ENCODE results near the gene ERI3.
"Not testable (repeated sequence)": the region's sequence is repeated elsewhere in the genome, so short reads cannot be mapped to it uniquely, and the experiment has no call there.

The ERI3 gene

GRCh38 chr1:44229435-44230167 is 125.5 kb downstream of the ERI3 start:
- no peak for DNase-seq

DNA sequence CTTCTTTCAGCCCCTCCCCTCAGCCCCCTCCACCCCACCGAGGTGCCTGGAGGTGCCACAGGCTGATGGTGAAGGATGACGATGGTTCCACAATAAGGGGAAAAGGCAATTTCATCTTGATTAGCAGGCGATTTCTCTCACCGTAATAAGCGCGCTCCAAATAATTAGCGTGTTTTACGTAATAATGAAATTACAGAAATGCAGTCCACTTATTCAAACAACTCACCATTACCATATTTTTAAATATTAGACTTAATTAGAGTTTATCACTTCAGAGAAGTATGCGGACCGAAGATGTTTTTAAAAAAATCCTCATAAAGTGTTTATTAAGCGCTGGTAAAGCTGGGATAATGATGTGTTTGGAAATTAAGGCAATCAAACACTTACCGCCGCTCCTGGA is 126.8 kb downstream of the ERI3 start:
- no peak for DNase-seq

DNA sequence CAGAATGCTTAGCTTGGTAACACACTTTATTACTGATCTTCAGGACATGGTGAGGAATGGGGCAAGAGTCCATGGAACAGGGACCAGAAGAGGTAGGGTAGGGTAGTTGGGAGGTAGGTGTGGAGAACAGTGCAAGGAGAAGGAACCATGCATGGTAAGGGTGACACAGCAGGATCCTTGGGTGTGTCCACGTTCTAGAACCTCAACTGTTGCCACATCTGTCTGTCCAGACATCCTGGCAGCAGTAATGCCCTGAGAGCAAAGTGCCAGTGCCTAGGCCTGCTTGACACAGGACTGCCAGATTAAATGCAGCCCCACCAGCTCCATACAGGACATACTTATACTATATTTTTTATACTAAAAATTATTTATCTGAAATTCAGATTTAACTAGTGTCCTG is 127.8 kb downstream of the ERI3 start:
- DNase-seq, result peak; percentile 42

- DNase-seq, result no peak
Measured at GRCh38 chr1:44225761-44226160, 129.3 kb downstream of the ERI3 start.

DNA sequence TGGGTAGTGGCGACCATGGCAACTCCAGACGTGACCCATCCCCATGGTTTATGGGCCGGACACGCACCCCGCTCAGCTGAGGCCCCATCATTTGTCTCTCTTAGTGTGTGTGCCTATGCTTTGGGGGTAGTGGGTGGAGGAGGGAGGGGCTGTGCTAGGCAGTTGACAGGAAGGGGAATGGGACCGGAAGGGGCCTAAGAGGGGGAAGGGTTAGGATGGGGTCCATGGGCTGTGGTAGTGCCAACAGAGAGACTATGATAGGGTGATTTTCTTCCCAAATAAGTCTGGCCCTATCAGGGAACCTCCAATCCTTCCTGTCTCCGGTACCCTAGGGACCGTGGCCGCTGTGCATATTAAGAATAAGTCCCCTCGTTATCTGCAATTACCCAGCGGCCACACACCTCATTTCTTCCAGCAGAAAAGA is 131.9 kb downstream of the ERI3 start:
- no peak for DNase-seq

GRCh38 chr1:44222397-44223186 is 132.5 kb downstream of the ERI3 start:
- no peak for DNase-seq

DNA sequence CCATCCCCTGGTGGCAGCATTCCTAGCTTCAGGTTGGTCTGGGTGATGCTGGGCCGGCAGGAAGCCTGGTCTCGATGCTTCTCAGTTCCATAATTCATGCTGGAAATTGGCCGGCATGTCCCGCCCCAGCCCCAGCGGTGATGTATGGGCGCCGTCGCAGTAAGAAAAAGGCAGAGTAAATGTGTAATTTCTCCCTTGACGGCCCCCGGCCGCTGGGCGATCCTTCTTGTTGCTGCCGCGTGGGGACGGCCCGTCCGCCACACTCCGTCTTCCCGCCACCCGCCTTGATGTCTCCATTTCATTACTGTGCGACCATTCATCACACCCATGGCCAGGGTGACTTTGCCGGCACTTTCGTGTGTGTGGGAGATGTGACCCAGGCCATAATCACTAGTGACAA is 133.3 kb downstream of the ERI3 start:
- no peak for DNase-seq

DNA sequence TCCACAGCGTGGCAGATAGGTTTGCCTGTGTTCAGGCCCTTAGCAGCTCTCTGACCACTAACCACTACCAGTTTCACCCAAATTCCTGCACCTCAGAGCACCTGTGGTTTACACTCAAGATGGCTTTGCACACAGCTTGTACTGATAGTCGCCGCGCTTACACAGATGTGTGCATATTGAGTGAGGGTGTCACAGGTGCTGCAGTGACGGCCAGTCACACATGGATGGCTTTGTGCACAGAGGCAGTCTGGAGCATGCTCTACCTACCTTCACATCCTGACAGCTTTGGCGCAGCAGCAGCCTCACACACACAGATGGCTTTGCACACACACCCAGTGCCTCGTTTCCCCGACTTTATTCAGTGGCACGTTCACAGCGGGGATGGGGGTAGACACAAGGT is 134.3 kb downstream of the ERI3 start:
- no peak for DNase-seq

DNA sequence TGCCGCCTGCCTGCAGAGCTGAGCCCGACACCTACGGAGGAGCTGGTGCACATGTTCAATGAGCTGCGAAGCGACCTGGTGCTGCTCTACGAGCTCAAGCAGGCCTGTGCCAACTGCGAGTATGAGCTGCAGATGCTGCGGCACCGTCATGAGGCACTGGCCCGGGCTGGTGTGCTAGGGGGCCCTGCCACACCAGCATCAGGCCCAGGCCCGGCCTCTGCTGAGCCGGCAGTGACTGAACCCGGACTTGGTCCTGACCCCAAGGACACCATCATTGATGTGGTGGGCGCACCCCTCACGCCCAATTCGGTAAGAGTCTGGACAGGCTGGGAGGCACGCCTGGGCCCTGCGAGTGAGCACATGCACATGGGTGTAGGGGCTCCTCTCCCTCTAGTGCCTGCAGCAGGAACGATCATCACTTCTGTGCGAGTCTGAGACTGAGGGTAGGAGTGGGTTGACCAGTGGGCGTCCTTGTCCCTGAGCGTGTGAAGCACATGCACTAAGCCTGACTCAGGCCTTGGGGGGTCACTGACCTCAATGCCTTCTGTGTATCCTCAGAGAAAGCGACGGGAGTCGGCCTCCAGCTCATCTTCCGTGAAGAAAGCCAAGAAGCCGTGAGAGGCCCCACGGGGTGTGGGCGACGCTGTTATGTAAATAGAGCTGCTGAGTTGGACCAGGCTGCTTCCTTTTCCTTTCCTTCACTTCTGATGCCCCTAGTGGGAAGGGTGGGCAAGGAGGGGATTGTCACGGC is 134.9 kb downstream of the ERI3 start:
- no peak for DNase-seq

DNA sequence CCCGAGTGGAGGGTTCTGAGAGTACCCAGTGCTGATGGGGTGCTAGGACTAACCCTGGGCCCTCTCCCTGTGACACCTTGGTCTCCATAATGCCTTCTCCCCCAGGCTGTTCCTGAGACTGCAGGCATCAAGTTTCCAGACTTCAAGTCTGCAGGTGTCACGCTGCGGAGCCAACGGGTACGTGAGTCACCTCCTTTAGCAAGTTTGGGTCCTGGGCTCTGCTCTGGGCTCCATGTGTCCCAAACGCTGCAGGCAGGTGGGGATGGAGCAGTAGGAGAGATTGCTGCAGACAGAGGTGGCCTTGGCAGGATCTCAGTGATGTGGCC is 135.8 kb downstream of the ERI3 start:
- DNase-seq, result no peak

GRCh38 chr1:44218503-44219300 is 136.4 kb downstream of the ERI3 start:
- no peak for DNase-seq

- peak; percentile 61 for DNase-seq
Measured at GRCh38 chr1:44217809-44218410, 137.1 kb downstream of the ERI3 start.

DNA sequence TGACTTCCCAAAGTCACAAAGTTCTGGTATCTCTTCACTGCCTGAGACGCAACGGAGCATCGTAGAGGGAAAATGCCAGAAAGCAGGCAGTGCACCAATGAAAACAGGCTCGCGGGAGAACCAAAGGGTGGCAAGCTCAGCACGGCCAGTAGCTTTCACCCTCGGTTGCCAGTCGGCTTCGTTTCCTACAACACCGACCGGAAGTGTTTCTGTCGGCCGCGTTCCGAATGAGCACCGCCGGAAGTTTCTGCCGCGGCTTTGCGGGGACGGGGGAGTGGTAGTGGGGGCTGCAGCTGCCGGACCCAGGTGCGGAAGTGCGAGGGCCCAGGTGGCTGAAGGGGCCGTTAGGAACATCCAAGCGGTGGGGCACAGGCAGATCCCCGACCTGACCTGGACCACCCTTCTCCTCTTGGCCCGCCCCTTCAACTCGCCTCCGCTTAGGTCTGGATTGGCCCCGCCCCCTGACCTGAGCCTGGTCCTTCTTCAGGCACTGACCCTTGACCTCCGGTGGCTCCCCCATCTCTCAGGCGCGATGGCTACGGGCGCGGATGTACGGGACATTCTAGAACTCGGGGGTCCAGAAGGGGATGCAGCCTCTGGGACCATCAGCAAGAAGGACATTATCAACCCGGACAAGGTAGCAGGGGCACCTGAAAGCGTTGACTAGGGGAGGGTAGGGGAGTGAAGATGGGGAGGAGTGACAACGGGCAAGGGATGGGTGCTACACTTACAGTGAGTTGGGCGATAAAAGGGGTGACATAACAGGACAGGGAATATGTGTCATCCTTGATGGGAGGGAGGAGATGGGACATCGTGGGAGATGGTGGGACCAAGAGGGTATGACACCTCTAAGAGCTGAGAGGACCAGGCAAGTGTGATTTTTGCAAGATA is 141.6 kb downstream of the ERI3 start, which contains the start of gene DMAP1:
Gene DMAP1 (plus strand): TSS at position 250 of the 891 bp plus-strand sequence. CDS start 283 bp downstream, at position 533.
- peak; percentile 81 for DNase-seq

GRCh38 chr1:44212355-44213221 is 142.5 kb downstream of the ERI3 start:
- peak; percentile 24 for DNase-seq

GRCh38 chr1:44210595-44210994 is 144.5 kb downstream of the ERI3 start:
- DNase-seq, result no peak

DNA sequence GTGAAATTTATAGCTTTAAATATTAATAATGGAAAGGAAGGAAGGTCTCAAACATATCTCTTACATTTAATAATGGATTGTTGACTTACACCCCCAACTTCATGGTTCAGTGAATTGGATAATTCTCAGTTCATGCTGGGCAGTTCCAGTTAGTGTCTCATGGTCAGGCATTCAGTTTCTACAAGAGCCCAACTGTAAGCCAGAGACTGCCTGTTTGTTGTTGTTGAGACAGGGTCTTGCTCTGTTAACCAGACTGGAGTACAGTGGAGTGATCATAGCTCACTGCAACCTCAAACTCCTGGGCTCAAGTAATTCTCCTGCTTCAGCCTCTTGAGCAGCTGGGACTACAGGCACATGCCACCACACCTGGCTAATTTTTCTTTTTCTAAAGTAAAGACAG is 146.8 kb downstream of the ERI3 start:
- DNase-seq, result no peak

DNA sequence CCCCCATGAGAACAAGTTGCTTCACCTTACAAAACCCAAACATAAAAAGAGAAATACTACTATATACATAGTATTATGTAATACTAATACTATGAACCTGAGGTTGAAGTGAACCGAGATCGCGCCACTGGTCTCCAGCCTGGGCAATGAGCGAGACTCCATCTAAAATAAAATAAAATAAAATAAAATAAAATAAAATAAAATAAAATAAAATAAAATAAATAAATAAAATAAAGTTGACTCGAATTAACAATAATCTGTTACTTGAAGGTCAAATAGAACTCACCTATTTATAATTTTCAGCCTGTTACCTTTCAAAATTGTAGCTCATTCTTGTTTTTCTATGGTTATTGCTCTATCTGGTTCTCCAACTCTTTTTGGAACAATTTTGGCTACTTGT is 148.5 kb downstream of the ERI3 start:
- not testable (repeated sequence) for DNase-seq

DNA sequence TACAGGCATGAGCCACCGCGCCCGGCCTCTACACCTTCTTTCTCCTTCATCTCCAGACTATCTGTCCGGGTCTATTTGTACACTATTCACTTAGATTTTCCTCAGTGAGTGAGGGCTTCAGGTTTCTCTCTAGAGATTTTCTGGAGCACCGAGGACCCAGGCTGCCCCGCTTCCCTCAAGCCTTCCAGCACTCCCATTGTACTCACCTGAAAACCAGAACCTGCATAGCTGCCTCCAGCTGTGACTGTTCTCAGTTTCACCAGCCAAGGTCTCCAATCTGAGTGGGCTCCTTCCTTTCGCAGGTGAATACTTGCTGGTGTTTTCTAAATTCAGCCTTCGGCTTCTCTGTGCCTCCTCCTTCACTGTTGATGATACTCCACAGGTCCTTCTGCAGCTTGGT is 154.7 kb downstream of the ERI3 start:
- no peak for DNase-seq

DNA sequence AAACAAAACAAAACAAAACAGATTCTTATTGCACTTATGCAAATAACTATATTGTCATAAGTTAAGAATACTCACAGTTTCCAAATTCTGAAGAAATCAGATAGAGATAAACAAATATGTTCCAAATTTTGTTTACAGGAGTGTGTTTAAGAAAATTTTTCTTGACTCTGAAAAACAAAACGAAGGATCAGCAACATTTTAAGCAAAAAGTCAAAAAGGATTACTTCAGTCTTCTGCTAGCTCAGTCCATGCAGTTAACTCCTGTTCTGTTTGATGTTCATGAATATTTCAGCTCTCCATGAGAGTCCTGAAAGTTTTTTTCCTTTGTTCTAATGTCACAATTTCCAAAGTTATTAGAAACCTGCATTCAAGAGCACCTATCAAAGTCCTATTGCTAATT is 180.4 kb downstream of the ERI3 start:
- no peak for DNase-seq
